HG02938 (cell line): ENCODE measurements around the gene TMED5.
"Not testable (repeated sequence)": the region's sequence is repeated elsewhere in the genome, so short reads cannot be mapped to it uniquely, and the experiment has no call there.

Experiments
- ATAC-seq: cut with Tn5 transposase; IDR thresholded peaks from one replicate; pipeline ENCODE4 v1.9.1; 2021; ENCODE audit warnings: mild to moderate bottlenecking, moderate library complexity; ENCODE audit not compliant: unreplicated experiment

The TMED5 gene

GRCh38 chr1:93179886-93180722 lies at the start of gene TMED5:
TMED5 (minus strand) TSS chr1:93180413; CDS start chr1:93180242, 171 bp downstream.
- ATAC-seq, result peak; percentile 81

- ATAC-seq, result no peak
These were observed 42.9 kb upstream of the TMED5 start for GRCh38 chr1:93223023-93223675.

DNA sequence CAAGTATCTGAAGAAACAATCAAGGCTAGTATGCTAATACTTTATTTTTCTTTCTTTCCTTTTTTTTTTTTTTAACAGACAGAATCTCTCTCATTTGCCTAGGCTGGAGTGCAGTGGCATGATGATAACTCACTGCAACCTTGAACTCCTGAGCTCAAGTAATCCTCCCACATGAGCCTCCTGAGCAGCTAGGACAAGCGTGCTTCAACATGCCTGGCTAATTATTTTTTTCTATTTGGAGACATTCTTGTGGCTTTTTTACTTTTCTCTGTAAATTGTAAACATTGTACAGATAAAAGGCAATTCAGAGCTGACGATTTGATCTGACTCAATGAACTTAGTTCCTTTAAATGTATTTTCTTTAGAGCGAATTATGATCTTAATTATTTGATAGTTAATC lies 41.7 kb upstream of the TMED5 start:
- no peak for ATAC-seq

DNA sequence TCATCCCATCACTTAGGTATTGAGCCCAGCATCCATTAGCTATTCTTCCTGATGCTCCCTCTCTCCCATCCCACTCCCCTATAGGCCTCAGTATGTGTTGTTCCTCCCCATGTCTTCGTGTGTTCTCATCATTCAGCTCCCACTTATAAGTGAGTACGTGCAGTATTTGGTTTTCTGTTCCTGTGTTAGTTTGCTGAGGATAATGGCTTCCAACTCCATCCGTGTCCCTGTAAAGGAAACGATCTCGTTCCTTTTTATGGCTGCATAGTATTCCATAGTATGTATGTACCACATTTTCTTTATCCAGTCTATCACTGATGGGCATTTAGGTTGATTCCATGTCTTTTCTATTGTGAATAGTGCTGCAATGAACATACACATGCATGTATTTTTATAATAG lies 40.5 kb upstream of the TMED5 start:
- ATAC-seq, result not testable (repeated sequence)

DNA sequence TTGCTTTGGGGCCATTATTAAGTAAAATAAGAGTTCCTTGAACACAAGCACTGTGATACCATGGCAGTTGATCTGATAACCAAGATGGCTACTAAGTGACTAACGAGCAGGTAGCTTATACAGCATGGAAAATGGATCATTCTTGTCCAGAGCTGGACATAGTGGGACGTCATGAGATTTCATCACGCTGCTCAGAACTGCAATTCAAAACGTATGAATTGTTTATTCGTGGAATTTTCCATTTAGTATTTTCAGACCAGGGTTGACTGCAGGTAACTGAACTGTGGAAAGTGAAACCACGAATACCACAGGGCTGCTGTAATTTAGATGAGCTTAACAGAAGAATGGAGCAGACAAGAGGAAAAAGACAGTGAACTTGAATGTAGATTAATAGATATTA lies 39.2 kb upstream of the TMED5 start:
- ATAC-seq, result no peak

DNA sequence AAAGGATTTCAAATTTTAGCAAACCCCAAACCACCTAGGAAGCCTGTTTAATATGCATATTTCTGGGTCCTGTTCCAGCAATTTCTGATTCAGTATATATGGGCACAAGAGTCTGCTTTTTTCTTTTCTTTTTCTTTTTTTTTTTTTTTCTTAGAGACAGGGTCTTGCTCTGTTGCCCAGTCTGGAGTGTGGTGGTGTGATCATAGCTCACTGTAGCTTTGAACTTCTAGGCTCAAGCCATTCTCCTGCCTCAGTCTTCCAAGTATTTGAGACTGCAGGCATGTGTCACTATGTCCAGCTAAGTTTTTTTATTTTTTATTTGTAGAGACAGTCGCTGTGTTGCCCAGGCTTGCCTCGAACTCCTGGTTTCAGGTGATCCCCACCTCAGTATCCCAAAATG lies 35.1 kb upstream of the TMED5 start:
- ATAC-seq, result no peak

DNA sequence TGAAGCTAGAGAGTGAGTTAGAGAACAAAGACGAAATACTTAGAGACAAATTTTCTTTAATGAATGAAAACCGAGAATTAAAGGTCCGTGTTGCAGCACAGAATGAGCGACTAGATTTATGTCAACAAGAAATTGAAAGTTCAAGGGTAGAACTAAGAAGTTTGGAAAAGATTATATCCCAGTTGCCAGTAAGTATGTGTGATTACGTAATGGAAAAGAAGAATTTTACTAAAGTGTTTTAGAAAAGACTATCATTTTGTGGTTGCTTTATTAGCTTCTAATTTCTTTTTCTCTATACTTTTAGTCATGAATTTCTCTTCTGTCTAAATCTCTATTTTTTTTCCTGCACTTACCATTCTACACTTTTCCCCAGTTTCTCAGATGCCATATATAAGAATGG lies 27.0 kb upstream of the TMED5 start:
- ATAC-seq, result no peak

DNA sequence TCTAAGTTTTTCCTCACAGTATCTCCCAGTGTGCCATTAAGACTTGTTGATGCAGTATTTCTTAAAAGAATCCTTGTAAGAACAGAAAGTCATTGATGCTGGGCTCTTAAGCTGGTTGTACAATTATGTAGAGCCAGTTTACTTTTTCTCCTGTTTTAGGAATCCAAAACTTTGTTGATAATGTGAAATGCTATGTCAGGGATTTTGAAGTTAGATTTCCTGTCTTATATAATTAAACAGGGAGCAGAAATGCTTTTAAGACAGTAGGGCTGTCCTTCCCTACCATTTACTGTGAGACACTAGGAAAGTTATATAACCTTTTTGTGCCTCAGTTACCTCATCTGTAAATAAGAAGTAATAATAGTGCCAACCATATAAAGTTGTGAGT lies 26.3 kb upstream of the TMED5 start:
- no peak for ATAC-seq

GRCh38 chr1:93205892-93206566 lies 25.8 kb upstream of the TMED5 start:
- no peak for ATAC-seq

DNA sequence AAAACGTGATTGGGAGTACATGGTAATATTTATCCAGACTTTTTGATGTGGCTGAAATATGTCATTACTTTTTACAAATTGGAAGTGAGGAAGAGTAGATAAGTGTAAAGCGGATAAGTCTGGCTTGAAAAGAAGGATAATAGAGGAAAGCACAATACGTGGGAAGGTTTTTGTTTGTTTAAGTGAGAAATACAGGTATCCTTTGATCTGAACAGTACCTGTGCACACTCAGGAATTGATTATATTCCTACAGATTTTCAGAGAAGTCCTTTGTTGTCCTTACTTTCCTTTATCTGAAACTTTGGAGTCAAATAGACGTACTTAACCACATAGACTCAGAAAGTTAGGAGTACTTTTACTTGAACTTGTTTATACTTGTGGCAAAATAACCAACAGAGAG lies 20.5 kb upstream of the TMED5 start:
- no peak for ATAC-seq

DNA sequence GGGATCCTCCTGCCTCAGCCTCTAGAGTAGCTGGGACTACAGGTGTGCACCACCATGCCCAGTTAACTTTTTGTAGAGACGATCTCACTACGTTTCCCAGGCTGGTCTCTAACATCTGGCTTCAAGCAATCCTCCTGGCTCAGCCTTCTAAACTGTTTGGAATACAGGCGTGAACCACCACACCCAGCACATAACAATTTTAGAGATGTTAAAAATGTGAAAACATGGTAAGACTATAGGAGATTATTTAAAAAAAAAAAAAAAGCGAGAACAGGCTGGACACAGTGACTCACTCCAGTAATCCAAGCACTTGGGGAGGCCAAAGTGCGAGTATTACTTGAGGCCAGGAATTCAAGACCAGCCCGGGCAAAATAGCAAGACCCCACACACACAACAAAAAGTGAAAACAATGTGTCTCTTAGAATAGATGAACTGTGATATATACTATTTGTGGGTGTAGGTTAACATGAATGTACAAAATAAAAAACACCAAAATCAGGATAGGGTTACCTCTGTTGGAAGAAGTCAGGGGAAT lies 19.9 kb upstream of the TMED5 start:
- ATAC-seq, result no peak

DNA sequence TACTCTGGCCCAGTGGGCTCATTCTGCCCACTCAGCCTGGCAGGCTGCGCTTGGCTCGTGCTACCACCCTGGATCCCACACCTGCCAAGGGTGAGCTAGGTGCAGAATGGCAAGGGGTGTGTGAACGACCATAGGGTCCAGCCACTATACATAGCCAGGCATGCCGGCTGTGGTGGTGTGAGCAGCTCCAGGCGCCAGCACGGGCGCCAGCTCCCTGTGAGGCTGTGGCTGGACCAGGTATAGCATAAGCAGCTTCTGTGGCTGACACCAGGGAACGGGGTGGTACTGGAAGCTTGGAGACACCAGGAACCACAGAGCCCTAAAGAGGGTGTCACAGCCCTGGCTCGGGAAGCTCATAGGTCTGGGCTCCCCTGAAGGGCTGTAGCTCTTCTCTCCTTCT lies 18.9 kb upstream of the TMED5 start:
- ATAC-seq, result no peak

DNA sequence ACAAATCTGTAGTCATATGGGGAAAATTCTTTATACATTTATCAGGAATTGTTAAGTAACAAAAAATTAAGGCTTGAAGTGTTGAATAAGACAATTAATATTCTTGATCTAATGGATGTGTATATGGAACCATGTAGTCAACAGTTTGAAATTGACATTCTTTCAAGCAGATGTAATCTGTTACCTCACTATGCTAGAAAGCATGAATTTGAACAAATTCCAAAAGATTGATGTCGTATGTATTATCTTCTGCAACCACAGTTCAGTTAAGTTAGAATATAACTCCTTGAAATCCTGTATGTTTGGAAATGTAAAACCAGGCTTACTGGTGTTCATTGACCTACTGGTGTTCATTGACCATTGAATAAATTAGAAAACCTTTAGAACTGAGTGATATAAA lies 16.4 kb upstream of the TMED5 start:
- no peak for ATAC-seq

DNA sequence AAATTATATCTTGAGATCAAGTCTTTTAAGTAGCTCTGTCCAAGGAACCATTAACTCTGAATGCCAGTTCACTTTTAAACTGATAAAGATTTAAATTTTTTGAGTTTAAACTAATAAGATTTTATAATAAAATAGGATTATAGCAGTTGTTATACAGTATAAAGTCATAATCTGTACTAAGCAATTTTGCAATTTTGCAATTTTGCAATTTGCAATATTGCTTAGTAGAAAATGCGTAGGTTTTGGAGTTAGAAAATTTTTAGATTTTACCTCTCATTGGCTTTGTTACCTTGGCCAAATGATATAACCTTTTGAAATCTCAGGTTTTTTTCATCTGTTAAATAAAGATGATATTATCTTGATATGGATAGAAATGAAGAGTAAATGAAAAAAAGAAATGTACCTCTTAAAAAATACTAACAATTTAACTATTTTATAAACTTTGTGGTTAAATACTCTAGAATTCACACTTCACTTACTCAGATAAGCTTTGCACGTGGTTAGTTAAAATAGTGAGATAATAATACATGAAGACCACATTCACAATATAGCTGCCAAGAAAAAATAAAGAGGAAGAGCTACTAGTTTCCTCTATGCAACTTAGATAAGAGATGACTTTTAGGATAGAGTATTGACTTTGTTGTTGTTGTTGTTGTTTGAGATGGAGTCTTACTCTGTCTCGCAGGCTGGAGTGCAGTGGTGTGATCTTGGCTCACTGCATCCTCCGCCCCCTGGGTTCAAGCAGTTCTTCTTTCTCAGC lies 14.2 kb upstream of the TMED5 start:
- ATAC-seq, result no peak

- ATAC-seq, result no peak
These were observed 10.2 kb upstream of the TMED5 start for GRCh38 chr1:93190432-93190831.

- ATAC-seq, result peak; percentile 48
These were observed 6.5 kb upstream of the TMED5 start for GRCh38 chr1:93186667-93187066.

GRCh38 chr1:93180723-93181613 lies 755 bp upstream of the TMED5 start, which contains the start of gene CCDC18:
CCDC18 (plus strand) TSS chr1:93180724; CDS start chr1:93183362, 2,638 bp downstream.
- ATAC-seq, result peak; percentile 9

DNA sequence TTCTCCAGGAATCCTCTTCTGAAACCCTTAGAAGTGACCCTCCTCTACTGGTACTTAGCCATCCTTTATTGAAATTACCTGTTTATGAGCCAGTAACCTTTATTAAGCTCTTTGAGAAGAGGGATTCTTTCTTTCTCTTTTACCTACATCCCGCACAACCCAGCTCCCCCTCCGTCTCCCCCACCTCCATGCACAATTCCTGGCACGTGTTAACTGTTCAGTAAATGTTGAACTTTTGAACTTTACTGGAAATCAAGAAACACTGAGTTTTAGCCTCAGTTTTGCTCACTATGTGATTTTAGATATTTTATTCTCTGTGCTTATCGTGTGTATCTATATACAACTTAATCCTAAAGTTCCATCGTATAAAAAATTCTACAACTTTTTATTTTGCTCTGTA lies 1.8 kb downstream of the TMED5 start:
- ATAC-seq, result no peak

DNA sequence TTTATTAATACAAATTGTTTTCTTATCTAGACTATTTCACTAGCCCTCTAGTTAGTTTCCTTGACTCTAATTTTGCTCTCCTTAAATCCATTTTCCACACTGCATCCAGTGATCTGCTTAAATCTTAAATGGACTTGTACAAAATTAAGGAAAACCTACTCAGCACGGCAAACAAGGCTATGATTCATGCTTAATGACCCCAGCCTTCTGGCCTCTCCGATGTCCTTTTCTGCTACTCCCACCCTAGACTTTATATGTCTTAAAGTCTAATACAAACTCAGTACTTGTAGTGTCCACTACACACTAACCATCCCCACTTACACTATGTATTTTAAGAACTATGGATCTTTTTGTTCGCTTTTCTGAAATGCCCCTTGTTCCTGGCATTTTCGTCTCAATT lies 2.2 kb downstream of the TMED5 start:
- no peak for ATAC-seq

DNA sequence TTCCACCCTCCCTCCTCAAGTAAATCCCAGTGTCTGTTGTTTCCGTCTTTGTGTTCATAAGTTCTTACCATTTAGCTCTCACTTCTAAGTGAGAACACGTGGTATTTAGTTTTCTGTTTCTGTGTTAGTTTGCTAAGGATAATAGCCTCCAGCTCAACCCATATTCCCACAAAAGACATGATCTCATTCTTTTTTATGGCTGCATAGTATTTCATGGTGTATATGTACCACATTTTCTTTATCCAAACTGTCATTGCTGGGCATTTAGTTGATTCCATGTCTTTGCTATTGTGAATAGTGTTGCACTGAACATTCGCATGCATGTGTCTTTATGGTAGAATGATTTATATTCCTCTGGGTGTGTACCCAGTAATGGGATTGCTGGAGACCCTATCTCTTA lies 5.6 kb downstream of the TMED5 start:
- ATAC-seq, result not testable (repeated sequence)
